ENCODE results near the gene TRIM45.
"Not testable (repeated sequence)": the region's sequence is repeated elsewhere in the genome, so short reads cannot be mapped to it uniquely, and the experiment has no call there.

The TRIM45 gene

DNA sequence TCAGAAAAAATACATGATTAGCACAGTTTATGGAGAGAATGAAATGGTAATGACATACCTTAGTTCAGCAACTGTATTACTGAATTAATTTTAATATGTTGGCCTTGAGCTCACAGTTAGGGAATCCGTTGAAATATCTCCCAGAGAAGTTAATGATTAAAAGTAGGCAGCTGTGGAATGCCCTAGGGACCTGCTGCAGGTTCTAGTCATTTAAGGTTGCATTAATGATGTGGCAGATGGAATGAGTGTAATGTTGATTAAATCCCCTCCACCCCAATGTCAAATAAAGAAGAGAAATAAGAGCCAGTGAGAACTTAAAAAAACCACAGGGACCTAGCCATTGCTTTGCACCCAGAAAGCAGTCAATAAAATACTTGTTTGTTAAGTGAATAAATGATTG lies 40.3 kb upstream of the TRIM45 start:
- Histone ChIP-seq H4K20me1 (ENCODE audit: low read depth, low read length) (no peaks in the 10 kb centered on the region), H3K27ac (ENCODE audit: low read depth, low read length) (no peak overlapping the region), H2AFZ (ENCODE audit: low read depth, low read length, severe bottlenecking) (no peak overlapping the region), H3K4me2 (ENCODE audit: low read depth, low read length, poor library complexity, severe bottlenecking) (no peak overlapping the region), H3K9me2 (replicated peaks; ENCODE audit: insufficient read depth, low read length) (no peaks in the 10 kb centered on the region), H3K9ac (ENCODE audit: low read length) (no peak overlapping the region), H3K9me3 (ENCODE audit: insufficient read depth, low read length) (no peaks in the 10 kb centered on the region), H3K36me3 (ENCODE audit: low read length) (no peaks in the 10 kb centered on the region), H3K79me2 (ENCODE audit: insufficient read depth, low read length) (no peaks in the 10 kb centered on the region), H3K4me3 (ENCODE audit: insufficient read depth, low read length, poor library complexity, severe bottlenecking) (no peak overlapping the region), H3K27me3 (ENCODE audit: low read length) (no peaks in the 10 kb centered on the region), H3F3A (ENCODE audit: insufficient read depth) (no peaks in the 10 kb centered on the region)
- TF ChIP-seq, protein P1, sequence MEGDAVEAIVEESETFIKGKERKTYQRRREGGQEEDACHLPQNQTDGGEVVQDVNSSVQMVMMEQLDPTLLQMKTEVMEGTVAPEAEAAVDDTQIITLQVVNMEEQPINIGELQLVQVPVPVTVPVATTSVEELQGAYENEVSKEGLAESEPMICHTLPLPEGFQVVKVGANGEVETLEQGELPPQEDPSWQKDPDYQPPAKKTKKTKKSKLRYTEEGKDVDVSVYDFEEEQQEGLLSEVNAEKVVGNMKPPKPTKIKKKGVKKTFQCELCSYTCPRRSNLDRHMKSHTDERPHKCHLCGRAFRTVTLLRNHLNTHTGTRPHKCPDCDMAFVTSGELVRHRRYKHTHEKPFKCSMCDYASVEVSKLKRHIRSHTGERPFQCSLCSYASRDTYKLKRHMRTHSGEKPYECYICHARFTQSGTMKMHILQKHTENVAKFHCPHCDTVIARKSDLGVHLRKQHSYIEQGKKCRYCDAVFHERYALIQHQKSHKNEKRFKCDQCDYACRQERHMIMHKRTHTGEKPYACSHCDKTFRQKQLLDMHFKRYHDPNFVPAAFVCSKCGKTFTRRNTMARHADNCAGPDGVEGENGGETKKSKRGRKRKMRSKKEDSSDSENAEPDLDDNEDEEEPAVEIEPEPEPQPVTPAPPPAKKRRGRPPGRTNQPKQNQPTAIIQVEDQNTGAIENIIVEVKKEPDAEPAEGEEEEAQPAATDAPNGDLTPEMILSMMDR (IDR thresholded peaks at IDR 0.05; ENCODE audit: insufficient read depth, low read length, poor library complexity, severe bottlenecking), result no peak
- no peak for TF ChIP-seq EZH2phosphoT487 (conservative IDR thresholded peaks at IDR 0.05; ENCODE audit: low read length)

DNA sequence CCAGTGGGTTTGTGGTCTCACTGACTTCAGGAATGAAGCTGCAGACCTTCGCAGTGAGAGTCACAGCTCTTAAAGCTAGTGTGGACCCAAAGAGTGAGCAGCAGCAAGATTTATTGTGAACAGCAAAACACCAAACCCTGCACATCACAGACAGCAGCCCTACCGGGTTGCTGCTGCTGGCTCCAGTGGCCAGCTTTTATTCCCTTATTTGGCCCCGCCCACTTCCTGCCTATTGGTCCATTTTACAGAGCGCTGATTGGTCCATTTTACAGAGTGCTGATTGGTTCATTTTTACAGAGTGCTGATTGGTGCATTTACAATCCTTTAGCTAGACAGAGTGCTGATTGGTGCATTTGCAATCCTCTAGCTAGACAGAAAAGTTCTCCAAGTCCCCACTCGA lies 29.8 kb upstream of the TRIM45 start:
- not testable (repeated sequence) for H3K4me2 ChIP-seq (ENCODE audit: low read depth, low read length, poor library complexity, severe bottlenecking); H3K9me3 ChIP-seq (ENCODE audit: insufficient read depth, low read length); H3K79me2 ChIP-seq (ENCODE audit: insufficient read depth, low read length); H3K4me3 ChIP-seq (ENCODE audit: insufficient read depth, low read length, poor library complexity, severe bottlenecking); H3K9ac ChIP-seq (ENCODE audit: low read length); H3K27me3 ChIP-seq (ENCODE audit: low read length); H3F3A ChIP-seq (ENCODE audit: insufficient read depth); H3K36me3 ChIP-seq (ENCODE audit: low read length); H3K27ac ChIP-seq (ENCODE audit: low read depth, low read length); H3K9me2 ChIP-seq (replicated peaks; ENCODE audit: insufficient read depth, low read length); H4K20me1 ChIP-seq (ENCODE audit: low read depth, low read length); H2AFZ ChIP-seq (ENCODE audit: low read depth, low read length, severe bottlenecking)

DNA sequence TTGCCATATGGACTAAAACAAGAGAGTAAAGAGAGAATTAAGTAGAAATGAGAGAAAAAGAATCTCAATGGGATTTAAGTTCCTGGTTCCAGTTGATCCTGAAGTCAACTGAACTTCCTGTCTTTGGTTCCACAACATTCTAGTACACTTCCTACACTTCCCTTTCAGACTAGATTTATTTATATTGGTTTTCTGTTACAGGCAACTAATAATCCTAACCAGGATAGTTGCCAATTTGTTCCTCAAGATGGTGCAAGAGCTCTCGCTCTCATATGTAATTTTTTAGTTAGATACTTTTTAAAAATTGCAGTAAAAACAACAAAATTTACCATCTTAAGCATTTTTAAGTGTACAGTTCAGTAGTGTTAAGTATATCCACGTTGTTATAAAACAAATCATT lies 28.8 kb upstream of the TRIM45 start:
- no peaks in the 10 kb centered on the region for H3K79me2 ChIP-seq (ENCODE audit: insufficient read depth, low read length)
- H3K9me3 ChIP-seq (ENCODE audit: insufficient read depth, low read length), result no peaks in the 10 kb centered on the region; the same call in 1 of the 2 replicates
- no peaks in the 10 kb centered on the region for H3K27me3 ChIP-seq (ENCODE audit: low read length)
- H3K9ac ChIP-seq (ENCODE audit: low read length), result no peak overlapping the region
- no peaks in the 10 kb centered on the region for H3F3A ChIP-seq (ENCODE audit: insufficient read depth)
- H4K20me1 ChIP-seq (ENCODE audit: low read depth, low read length), result no peaks in the 10 kb centered on the region
- H3K27ac ChIP-seq (ENCODE audit: low read depth, low read length), result no peak overlapping the region
- H3K4me3 ChIP-seq (ENCODE audit: insufficient read depth, low read length, poor library complexity, severe bottlenecking), result no peak overlapping the region
- no peak for TF ChIP-seq EZH2phosphoT487 (conservative IDR thresholded peaks at IDR 0.05; ENCODE audit: low read length)
- TF ChIP-seq, protein P1 (IDR thresholded peaks at IDR 0.05; ENCODE audit: insufficient read depth, low read length, poor library complexity, severe bottlenecking), result no peak
- H3K36me3 ChIP-seq (ENCODE audit: low read length), result no peaks in the 10 kb centered on the region
- no peaks in the 10 kb centered on the region for H3K9me2 ChIP-seq (replicated peaks; ENCODE audit: insufficient read depth, low read length)
- H2AFZ ChIP-seq (ENCODE audit: low read depth, low read length, severe bottlenecking), result no peak overlapping the region
- no peak overlapping the region for H3K4me2 ChIP-seq (ENCODE audit: low read depth, low read length, poor library complexity, severe bottlenecking)

DNA sequence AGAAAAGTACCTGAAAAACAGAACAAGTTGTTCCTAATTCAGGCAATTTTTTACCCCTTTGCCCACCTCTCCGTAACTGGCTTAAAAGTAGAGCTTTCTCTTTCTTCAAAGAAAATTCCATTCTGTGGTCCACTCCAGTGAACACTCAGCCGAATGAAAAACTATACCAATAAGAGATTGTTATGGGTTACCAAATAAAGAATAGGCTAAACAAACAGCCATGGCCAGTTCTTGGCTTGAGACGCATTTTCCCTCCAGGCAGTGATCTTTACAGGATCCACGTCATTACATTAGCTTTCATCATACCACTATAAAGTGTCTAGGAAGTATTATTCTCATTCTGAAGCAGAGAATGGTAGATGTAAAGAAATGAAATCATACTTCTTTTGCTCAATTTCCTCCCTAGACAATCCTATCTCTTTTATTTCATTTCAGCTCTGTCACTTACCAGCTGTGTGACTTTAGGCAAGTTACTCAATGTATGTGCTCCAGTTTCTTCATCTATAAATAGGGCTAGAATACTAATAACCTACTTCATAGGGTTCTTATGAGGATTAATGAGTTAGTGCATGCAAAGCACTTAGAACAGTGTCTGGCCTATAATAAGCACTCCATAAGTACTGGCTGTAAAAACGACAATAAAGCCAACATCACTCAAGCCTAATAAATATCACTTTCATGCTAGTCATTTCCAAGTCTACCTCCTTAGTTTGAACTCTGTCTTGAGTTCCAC lies 26.5 kb upstream of the TRIM45 start:
- Histone ChIP-seq H3K79me2 (ENCODE audit: insufficient read depth, low read length) (no peaks in the 10 kb centered on the region), H3K9ac (ENCODE audit: low read length) (no peak overlapping the region)

More for the DNA sequence above, 26.5 kb upstream of the TRIM45 start:
- no peak overlapping the region for H3K27ac ChIP-seq (ENCODE audit: low read depth, low read length)
- no peaks in the 10 kb centered on the region for H3K36me3 ChIP-seq (ENCODE audit: low read length)
- no peak overlapping the region for H2AFZ ChIP-seq (ENCODE audit: low read depth, low read length, severe bottlenecking)
- no peaks in the 10 kb centered on the region for H4K20me1 ChIP-seq (ENCODE audit: low read depth, low read length)
- no peaks in the 10 kb centered on the region for H3K9me2 ChIP-seq (replicated peaks; ENCODE audit: insufficient read depth, low read length)
- H3K4me3 ChIP-seq (ENCODE audit: insufficient read depth, low read length, poor library complexity, severe bottlenecking), result no peak overlapping the region
- H3K9me3 ChIP-seq (ENCODE audit: insufficient read depth, low read length), result no peaks in the 10 kb centered on the region; the same call in 1 of the 2 replicates
- no peak overlapping the region for H3K4me2 ChIP-seq (ENCODE audit: low read depth, low read length, poor library complexity, severe bottlenecking)
- TF ChIP-seq EZH2phosphoT487 (conservative IDR thresholded peaks at IDR 0.05; ENCODE audit: low read length), result no peak
- no peaks in the 10 kb centered on the region for H3K27me3 ChIP-seq (ENCODE audit: low read length)
- H3F3A ChIP-seq (ENCODE audit: insufficient read depth), result no peaks in the 10 kb centered on the region

All from SU-DHL-6 (cell line).